ENCODE data around the gene USP7.

USP7 gene

GRCh38 chr16:8950580-8951077 lies 13.1 kb downstream of the USP7 start:
- DNase-seq, result no peak

DNA sequence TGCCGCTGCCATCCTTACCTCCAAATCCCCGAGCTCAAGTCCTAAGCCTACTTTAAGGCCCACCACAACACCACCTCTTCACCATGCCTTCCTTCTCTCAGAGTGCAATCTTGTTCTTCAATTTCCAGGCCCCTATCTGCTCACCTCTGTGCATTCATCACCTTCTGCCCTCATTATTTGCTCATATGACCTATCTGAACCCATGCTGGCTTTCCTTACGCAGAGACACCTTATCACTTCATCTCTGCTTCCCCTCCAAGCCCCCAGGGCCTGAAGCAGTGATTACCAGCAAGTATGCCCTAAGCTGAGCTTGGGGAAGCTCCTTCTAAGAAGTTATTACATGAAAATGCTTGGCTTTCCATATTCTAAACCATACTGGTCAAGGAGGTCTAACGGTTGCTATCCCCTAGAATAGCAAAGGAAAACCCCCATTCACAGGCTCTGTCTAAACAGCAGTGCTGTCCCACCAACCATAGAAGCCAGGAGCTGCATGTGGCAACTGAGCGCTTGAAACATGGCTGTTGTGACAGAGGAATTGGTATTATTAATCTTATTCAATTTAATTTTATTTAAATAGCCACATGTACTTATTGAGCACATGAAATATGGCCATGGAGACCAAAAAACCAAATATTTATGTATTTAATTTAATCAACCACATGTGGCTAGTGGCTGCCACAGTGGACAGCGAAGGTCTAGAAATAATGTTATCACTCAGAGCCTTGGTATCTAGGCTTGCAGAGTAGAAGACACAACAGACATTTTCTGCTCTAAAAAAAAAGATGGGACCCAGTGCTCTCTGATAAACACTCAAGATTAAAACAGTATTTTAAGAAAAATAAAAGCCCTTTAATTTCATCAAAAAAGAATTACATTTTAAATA lies 13.9 kb downstream of the USP7 start:
- no peak for DNase-seq

DNA sequence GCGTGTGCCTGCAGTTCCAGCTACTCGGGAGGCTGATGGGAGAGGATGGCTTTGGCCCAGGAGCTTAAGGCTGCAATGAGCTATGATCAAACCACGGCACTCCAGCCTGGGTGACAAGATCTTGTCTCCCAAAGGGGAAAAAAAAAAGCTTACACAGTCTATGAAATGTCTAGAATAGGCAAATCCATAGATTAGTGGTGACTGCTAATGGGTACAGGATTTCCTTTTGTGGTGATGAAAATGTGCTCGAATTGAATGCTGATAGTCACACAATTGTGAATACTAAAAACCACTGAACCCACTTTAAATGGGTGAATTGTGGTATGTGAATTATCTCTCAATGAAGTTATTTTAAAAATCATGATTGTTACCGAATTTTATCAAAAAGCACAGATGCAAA lies 14.9 kb downstream of the USP7 start:
- no peak for DNase-seq

DNA sequence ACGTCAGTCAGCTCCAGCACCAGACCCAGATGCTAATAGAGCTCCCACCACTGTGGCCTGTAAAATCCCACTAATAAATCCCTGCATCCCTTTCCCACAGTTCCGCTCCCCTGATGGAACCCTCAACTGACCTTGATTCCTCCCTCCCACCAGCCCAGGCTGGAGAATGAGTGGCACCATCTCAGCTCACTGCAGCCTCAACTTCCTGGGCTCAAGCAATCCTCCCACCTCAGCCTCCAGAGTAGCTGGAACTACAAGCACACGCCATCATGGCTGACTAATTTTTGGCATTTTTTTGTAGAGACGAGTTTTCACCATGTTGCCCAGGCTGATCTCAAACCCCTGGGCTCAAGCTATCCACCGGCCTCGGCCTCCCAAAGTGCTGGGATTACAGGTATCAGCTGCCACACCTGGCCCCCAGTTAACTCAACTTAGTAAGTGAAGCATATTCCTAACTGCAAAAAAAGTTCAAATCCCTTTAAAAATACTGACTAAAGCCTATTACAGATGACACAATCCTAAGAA lies 15.6 kb downstream of the USP7 start:
- no peak for DNase-seq

GRCh38 chr16:8946544-8946943 lies 17.2 kb downstream of the USP7 start:
- DNase-seq, result no peak

DNA sequence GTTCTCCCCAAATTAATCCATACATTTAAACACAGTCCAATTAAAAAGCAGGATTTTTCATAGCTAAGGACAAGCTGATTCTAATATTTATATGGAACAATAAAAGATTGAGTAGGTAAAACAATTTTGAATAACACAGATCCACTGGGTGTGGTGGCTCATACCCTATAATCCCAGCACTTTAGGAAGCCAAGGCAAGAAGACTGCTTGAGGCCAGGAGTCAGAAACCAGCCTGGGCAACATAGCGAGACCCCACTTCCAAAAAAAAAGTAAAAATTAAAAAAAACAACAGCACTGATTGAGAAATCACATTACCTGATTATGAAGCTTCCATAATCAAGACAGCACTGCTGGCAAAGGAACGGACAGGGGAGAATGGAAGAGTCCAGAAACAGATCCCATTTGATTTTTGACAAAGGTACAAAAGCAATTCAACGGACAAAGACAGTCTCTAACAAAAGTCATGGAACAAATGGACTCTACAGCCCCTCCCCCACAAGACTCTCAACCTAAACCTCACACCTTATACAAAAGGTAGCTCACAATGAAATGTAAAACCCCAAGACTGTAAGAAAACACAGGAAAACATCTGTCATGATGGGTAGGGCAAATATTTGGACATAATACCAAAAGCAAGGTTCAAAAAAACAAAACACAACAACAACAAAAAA lies 17.9 kb downstream of the USP7 start:
- DNase-seq, result no peak

- DNase-seq, result no peak
Measured at GRCh38 chr16:8943966-8944759, 19.5 kb downstream of the USP7 start.

DNA sequence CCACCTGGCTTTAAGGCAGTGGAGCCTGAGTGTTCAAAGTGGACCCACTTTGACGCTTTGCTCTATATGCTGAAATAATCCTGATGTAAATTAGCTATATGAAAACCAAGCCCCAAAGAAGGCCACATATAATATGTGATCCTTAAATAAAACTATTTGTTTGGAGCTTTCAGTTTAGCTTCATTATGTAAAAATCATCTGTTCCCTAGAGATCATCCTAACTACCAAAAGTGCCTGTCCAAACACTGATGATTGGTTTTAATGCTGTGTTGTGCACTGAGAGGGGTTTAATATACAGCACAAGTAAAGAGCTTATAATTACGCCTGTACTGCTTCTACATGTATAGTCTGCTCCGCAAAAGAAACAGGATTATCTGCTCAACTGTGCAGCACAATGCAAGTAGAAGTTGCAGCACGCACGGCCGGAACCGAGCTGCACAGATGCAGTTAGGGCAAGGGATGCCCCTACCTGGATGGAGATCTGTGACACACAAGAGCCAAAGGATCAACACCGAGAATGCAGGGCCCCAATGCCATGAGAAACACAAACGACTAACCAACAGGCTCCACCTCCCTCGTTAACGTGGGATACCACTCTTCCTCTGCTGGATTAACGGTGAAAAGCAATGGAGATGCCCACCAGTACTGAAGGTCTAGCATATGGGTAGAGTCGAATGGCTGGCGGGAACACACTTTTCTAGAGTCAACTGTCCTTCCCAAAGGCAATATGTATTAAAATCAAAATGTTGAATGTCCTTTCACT lies 20.5 kb downstream of the USP7 start:
- DNase-seq, result no peak

GRCh38 chr16:8941718-8942344 lies 21.9 kb downstream of the USP7 start:
- DNase-seq, result no peak

GRCh38 chr16:8937803-8938202 lies 25.9 kb downstream of the USP7 start:
- DNase-seq, result peak; percentile 21

GRCh38 chr16:8936421-8936820 lies 27.3 kb downstream of the USP7 start:
- no peak for DNase-seq

DNA sequence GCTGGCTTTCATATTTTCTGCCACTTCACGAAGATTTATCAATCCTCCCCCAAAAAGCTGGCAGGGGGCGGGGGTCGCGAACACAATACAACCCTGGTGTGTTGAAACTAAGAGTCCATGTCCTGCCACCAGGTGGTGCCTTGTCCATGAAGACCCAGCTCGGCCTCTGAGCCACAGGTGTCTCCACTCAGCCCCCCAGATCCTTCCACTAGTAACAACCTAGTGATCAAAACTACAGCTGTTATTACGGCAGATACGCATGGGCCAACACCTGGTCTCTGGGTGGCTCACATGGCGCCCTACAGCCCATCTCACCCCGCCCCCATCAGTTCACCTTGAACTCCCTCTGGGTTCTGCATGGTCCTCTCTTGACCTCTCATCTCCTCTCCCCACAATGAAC lies 27.7 kb downstream of the USP7 start:
- DNase-seq, result no peak

GRCh38 chr16:8934601-8935000 lies 29.1 kb downstream of the USP7 start:
- no peak for DNase-seq

DNA sequence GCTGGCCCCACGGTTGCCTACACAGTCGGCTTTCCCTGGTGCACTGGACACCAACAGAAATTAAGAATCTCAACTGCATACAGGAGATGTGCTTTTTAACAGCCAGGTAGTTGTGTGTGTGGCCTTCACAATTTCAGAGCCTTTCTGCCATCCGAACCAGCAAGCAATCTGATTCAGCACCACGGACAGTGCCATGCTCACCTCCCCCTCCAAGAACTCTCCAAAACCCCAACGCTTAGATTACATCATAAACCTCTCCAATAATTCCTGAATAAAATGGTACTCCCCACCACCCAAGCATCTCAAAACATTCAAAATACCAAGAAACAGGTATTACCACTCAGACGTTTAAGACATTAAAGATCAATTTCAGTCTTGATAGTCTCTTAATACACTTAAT lies 31.8 kb downstream of the USP7 start:
- DNase-seq, result no peak

GRCh38 chr16:8929086-8929748 lies 34.5 kb downstream of the USP7 start:
- DNase-seq, result no peak

DNA sequence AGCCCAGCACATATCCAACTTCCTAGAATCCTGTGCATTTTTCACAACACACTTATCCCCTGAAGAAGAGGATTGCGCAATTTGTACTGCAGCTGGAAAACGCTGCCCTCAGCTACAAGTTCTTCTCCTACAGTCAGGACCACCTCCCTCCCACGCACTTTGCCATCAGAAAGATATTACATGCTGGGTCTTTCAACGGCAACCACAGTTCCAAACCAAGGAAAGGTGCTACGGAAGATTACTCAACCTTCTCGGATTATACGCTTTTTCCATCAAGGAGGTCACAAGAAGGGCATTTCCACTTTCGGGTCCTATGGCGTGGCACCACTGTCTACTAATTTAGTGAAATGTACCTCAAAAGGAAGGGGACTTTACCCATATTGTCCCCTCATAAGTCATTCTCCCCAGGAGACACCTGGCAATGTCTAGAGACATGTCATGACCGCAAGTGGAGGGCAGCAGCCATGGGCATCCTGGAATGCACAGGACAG lies 35.2 kb downstream of the USP7 start:
- DNase-seq, result no peak

DNA sequence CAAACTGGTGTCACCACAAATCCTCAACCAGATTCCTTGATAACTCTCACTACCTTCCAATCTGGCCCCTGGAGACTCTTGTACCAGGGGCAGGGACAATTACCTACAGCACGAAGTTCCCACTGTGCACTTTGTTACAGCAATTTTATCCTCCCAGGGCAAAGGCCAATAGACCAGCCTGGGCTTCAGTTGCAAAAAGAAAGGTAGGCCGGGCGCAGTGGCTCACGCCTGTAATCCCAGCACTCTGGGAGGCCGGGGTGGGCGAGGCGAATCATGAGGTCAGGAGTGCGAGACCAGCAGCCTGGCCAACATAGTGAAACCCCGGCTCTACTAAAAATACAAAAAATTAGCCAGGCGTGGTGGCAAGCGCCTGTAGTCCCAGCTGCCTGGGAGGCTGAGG lies 36.9 kb downstream of the USP7 start:
- no peak for DNase-seq

DNA sequence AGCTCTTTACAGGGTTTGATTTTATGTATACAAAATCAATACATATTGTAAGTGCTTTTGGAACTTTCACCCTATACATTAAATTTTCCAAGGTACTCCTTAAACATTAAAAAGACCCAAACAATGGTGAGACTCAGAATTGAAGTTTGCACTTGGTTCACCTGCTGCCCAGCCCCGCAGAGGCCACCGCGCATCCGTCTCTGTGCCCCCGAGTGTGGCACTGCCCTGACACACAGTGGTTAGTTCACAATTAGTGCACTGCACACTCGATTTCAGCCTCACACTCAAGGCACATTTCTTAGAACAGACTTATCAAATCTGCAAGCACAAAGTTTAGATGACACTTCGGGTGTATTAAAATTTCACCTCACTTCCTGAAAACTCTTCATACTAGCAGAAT lies 38.3 kb downstream of the USP7 start:
- DNase-seq, result no peak

- DNase-seq, result no peak
Measured at GRCh38 chr16:8924214-8924613, 39.5 kb downstream of the USP7 start.

DNA sequence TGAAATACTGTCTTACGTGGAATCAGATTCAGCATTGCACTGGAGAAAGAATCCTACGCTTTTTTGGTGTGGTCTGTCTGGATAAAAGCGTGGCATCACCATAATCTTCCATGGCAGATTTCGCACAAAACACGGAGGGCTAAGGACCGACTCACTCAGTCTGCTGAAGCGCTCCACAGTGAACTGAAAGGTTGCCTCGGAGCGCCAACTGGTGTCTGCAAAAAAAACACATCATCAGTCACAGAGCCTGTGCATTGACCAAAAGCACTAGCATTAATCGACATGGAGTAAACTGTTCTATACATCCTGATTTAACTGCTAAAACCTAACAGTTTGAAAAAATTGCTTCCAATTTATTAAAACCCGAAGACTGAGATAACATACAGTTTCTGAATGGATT lies 40.5 kb downstream of the USP7 start:
- DNase-seq, result no peak

- no peak for DNase-seq
Measured at GRCh38 chr16:8921347-8921984, 42.2 kb downstream of the USP7 start.
